NCI-H524 (cell line): ENCODE results near the gene ROBO2.

Source experiments
- DNase-seq, 2 experiments: peaks; one replicate each; lab custom pipeline; 2025; lab: John Stamatoyannopoulos, UW

The ROBO2 gene

DNA sequence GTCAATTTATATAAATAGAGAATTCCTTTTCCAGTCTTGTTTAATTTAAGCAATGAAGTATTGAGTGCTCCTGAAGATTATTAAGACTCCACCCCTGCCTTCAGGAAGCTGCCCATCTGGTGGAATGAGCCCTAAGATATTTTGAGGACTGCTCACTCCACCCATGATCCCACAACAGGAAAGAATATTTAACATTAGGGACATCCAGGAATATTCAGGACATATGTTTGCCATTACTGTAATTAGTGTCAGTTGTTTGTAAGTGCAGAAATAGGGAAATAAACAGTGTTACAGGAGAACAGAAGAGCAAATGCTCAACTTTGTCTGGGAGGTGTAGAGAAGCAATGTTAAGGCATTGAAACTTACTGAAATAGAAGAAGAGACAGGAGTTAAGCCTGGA, 375.0 kb downstream of the ROBO2 start:
- no peak for DNase-seq

DNA sequence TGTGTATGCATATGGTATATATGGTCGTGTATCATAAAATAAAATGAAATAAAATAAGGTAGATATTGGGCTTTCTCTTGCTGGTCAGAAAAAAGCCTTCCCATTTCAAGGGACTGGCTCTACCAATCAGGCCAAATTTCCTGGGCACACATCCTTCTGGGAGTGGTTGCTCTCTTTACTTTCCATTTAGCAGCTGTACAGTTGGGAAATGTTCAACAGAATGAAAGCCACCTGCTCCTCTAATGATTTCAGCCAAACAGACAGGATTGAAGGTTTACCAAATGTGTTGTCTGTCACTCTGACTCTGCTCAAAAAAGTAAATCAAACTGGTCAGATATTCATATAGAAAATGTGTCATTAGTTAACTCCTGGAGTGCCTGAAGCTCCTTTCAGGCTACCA, 380.4 kb downstream of the ROBO2 start:
- DNase-seq = peak; percentile 1 to 22

GRCh38 chr3:77421916-77422315, 382.0 kb downstream of the ROBO2 start:
- DNase-seq = no peak

DNA sequence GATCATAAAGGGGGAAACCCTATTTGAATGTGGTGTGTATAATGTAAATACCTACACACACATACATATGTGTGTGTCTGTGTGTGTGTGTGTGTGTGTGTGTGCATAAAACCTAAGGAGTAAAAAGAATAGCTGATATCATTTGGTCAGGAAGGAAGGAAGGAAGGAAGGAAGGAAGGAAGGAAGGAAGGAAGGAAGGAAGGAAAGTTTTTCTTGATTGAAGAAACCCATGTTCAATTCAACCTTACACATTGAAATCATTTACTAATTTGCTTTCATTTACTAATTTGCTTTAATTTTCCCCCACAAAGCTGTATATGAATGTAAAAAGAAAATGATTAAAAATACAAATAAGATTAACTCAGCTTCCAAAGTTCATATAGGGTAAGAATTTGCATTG, 386.6 kb downstream of the ROBO2 start:
- no peak for DNase-seq

GRCh38 chr3:77427528-77427927, 387.6 kb downstream of the ROBO2 start:
- DNase-seq = no peak

GRCh38 chr3:77436908-77437307, 397.0 kb downstream of the ROBO2 start:
- no peak for DNase-seq

DNA sequence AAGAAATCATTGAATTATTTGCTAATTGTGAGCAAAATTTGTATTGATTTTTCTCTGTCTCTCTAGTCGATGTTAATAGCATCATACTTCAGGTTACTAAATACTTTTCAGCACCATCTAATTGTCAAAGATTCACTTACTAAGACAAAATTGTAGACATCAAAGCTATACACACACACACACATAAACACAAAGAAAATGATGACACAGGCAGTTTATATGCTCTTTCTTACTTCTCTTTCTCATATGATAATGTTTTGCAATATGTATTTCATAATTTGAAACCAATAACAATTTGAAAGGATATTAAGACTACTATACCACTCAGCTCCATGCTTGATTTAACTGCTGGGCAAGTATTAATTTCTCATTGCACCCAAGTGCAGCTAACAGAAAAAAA, 406.2 kb downstream of the ROBO2 start:
- no peak for DNase-seq

GRCh38 chr3:77446761-77447160, 406.9 kb downstream of the ROBO2 start:
- DNase-seq = no peak

DNA sequence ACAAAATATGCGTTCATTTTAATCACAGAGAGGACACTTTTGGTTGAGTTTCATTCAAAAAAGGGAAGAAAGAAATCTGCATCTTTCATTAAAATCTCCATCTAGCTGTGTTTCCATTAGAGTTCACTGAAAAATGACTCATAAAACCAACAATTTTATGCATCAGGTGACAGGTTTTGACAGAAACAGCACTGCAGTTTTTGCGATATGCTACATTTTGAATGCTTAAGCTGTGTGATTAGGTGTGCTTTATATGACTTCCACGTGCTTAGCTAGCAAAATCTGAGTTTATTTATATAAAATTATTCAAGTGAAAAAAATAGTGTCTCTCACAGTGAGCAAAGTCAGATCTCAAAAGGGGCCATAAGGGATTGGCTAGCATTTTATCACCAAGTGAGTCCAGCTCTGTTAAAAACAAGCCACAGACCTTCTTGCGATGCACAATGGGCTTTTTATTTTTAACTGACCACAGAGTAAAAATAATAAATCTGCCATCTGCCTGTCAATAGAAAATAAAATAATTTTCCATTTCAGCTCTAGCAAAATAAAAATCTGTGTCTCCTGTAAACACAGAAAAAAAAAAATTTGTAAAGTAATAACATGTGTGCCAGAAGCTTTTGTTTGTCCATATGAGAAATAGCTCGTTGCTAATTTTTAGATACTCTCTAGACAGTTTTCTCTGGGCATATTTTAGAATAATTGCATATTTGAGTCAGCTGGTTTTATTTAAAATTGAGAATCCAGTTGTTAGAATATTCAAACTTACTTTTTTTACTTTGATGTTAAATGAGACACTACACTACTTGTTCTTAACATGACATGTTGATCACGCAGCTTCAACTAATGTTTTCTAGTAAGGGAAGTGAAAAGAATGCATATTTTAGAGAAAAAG, 409.8 kb downstream of the ROBO2 start:
- no peak for DNase-seq

DNA sequence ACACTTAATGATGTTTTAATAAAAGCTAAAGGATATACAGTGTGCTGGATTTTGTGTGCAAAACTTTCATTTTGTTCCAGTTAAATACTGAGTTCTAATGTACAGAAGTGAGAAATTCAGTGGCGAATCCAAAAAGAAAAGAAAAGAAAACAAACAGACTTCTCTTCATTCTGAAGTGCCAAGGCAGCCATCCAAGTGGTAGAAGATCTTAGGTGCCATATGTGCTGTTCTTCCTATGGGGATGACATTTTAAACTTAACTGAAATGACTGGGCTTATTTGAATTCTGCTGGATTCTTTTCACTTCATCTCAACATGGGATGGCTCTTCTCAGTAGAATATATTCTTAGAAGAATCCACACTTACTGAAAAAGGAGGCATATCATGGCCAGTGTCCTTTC, 416.5 kb downstream of the ROBO2 start:
- DNase-seq = peak in 1 of 2 experiments; percentile 53

DNA sequence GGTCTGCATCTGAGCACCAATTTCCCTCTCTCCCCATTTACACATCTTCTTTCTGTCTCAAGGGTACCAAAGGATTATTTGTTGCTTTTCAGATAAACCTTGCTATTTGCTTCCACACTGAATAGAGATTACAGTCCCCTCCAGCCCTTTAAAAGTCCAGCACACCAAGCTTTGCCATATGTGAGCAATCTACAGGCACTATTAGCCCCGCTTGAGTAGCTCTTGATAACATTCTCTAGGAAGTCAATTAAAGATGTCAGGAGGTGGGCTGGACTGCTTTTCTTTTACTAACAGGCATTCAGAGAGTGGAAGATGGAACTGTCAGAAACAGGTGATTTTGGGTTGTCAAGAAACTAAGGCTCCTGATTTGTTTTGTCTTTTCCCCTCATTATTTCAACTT, 417.0 kb downstream of the ROBO2 start:
- DNase-seq = peak; percentile 69 to 82

DNA sequence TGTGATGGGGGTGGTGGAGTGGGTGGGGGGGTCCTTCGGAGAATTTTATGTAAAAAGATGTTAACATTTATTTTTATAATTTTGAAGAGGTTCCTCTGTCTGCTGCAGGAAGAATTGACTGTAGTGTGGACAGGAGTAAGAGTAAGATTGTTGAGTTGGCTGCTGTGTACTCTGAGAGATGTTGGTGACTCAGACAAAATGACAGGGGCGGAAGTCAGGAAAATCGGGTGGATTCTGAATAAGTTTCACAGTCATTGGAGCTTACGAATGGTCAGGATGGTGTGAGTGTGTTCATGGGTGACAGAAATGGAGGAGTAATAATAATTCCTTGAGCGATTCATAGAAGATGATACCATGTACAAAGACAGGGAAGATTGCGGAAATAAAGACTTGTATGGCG, 420.0 kb downstream of the ROBO2 start:
- DNase-seq = no peak

GRCh38 chr3:77460326-77460725, 420.4 kb downstream of the ROBO2 start:
- DNase-seq = no peak

- DNase-seq = no peak
Measured at GRCh38 chr3:77462951-77463350, 423.1 kb downstream of the ROBO2 start.

DNA sequence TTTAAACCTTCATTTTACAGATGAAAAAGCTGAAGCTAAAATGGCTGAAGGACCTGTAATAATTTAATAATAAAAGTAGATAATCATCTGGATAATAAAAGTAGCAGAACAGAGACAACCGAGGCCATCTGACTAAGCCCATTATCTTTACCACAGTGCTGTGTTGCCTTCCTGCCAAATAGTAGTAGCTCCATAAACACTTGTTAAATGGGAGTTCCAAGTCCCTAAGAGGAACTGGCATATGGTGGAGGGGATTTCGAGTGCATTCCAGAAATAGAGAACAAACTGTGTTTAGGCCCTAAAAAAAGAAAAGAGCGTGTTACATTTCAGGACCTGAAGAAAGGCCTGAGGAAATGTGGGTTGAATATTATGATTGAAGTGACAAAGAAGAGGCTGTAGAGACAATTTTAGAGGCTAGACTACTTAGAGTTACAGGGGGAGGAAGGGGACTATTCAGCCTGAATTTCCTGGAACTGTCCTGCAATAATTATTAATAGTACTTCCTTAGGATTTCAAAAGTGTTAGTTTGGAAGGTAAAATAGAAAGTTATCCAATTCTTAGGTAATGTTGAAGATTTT, 424.3 kb downstream of the ROBO2 start:
- DNase-seq = peak; percentile 25 to 72

GRCh38 chr3:77466562-77467115, 426.7 kb downstream of the ROBO2 start:
- no peak for DNase-seq

GRCh38 chr3:77467702-77468625, 428.1 kb downstream of the ROBO2 start:
- DNase-seq = peak in 1 of 2 experiments; percentile 9

- no peak for DNase-seq
Measured at GRCh38 chr3:77468626-77469020, 428.7 kb downstream of the ROBO2 start.

GRCh38 chr3:77475507-77475906, 435.6 kb downstream of the ROBO2 start:
- DNase-seq = peak; percentile 68 to 91

GRCh38 chr3:77479021-77479420, 439.1 kb downstream of the ROBO2 start:
- DNase-seq = no peak

DNA sequence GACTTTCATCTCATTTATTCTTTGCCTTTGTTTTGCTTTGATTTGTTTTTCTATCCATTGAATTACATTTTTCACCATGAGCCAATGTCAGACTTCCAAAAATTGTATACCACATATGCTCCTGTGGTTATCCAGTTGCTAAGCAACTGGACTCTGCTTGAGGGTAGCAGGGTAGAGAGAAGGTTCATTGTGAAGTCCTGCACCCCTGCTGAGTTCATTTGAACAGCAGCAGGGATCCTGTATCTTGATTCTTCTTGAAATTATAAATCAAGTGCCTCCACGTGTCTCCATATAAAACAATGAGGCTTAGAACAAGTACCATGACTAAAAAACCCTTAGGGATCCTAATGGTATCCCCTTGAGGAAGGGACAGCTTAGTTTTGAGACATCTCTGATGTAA, 449.3 kb downstream of the ROBO2 start:
- DNase-seq = peak; percentile 38 to 63

- no peak for DNase-seq
Measured at GRCh38 chr3:77491961-77492360, 452.1 kb downstream of the ROBO2 start.
